Measurements from ENCODE around the gene LRRC53. TPM values are rescaled to one million over a fixed set of nuclear protein-coding genes. Genes with fewer than 3 reads are reported as not detected.

The LRRC53 gene
- total and polyA plus RNA-seq, 9 donors: not detected

GRCh38 chr1:74426208-74426937, 86.0 kb downstream of the LRRC53 start:
- intact Hi-C loops (cut with DNase I): no loop called here
- H3K4me1 ChIP-seq (ENCODE audit: insufficient read depth): peaks cover 4% of the 10 kb centered on the region
- H3K27ac ChIP-seq: peak overlapping the region in 1 of 2 donors; percentile 29
- no peak for TF ChIP-seq EP300 (IDR thresholded peaks at IDR 0.05)
- TF ChIP-seq POLR2A (IDR thresholded peaks at IDR 0.05): no peak
- TF ChIP-seq, protein P1, sequence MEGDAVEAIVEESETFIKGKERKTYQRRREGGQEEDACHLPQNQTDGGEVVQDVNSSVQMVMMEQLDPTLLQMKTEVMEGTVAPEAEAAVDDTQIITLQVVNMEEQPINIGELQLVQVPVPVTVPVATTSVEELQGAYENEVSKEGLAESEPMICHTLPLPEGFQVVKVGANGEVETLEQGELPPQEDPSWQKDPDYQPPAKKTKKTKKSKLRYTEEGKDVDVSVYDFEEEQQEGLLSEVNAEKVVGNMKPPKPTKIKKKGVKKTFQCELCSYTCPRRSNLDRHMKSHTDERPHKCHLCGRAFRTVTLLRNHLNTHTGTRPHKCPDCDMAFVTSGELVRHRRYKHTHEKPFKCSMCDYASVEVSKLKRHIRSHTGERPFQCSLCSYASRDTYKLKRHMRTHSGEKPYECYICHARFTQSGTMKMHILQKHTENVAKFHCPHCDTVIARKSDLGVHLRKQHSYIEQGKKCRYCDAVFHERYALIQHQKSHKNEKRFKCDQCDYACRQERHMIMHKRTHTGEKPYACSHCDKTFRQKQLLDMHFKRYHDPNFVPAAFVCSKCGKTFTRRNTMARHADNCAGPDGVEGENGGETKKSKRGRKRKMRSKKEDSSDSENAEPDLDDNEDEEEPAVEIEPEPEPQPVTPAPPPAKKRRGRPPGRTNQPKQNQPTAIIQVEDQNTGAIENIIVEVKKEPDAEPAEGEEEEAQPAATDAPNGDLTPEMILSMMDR (IDR thresholded peaks at IDR 0.05): no peak
- H3K36me3 ChIP-seq: no peaks in the 10 kb centered on the region
- no peak overlapping the region for H3K4me3 ChIP-seq
- H3K9me3 ChIP-seq: no peaks in the 10 kb centered on the region
- no peaks in the 10 kb centered on the region for H3K27me3 ChIP-seq
- WGBS, 3 donors: 9 to 19% (median 16%) methylated on average over 7 of the region's 7 CpGs
- no peak for DNase-seq

- TF ChIP-seq, protein P1 (IDR thresholded peaks at IDR 0.05): no peak
- TF ChIP-seq POLR2A (IDR thresholded peaks at IDR 0.05) (no peak), EP300 (IDR thresholded peaks at IDR 0.05) (no peak)
- Histone ChIP-seq H3K9me3 (no peaks in the 10 kb centered on the region), H3K27ac (no peak overlapping the region), H3K4me1 (ENCODE audit: insufficient read depth) (peaks cover 4% of the 10 kb centered on the region), H3K4me3 (no peak overlapping the region), H3K36me3 (no peaks in the 10 kb centered on the region), H3K27me3 (no peaks in the 10 kb centered on the region)
- 8 to 18% (median 13%) methylated on average over 6 of the region's 6 CpGs for WGBS, 3 donors
- intact Hi-C loops (cut with DNase I): no loop called here
- DNase-seq: no peak
Measured at GRCh38 chr1:74425676-74426075, 86.7 kb downstream of the LRRC53 start.

- Histone ChIP-seq H3K4me3 (no peak overlapping the region), H3K27ac (no peak overlapping the region), H3K4me1 (ENCODE audit: insufficient read depth) (peaks cover 4% of the 10 kb centered on the region), H3K36me3 (no peaks in the 10 kb centered on the region), H3K27me3 (no peaks in the 10 kb centered on the region), H3K9me3 (no peaks in the 10 kb centered on the region)
- DNase-seq: no peak
- TF ChIP-seq, protein P1 (IDR thresholded peaks at IDR 0.05): no peak
- TF ChIP-seq POLR2A (IDR thresholded peaks at IDR 0.05): no peak
- intact Hi-C loops (cut with DNase I): no loop called here
- 91 to 97% (median 92%) methylated on average over 2 of the region's 2 CpGs for WGBS, 3 donors
Measured at GRCh38 chr1:74423471-74423870, 88.9 kb downstream of the LRRC53 start.

DNA sequence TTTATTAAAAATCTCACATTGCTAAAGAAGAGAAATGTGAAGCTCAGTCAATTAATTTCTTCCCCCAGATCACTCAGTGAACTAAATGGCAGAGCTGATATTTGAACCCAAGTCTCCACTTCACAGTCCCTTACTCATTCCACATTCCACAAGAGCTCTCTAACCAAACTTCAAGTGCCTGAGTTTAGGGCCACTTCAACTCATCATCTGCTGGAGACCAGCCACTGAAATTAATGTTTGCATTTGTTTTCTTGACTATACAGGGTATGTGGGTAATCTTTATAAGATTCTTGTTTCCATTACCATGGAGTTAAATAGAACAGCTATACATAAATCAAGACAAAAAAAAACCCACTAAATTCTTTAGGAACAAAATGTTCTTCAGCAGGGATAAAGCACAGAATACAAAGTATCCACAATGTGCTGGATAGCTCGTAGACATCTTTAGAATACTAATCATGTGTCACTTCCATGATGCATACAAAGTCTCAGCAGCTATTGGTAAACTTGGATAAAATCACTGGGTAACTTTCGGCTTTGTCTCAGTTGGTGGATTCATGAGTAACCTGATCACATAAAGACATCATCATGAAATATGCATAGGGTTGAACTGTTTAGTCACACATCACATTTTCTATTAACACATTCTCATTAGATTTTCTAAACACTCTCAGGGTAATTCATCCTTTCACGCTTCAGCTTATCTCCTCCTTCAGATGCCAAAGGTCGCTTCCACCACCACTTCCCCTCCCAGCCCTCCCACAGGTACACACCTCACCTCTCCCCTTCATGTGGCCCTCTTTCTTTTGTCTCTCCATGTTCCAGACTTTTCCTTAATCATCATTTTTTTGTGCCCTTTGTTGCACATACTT, 89.8 kb downstream of the LRRC53 start:
- intact Hi-C loops (cut with DNase I): no loop called here
- Histone ChIP-seq H3K9me3 (no peaks in the 10 kb centered on the region), H3K27ac (no peak overlapping the region), H3K4me1 (ENCODE audit: insufficient read depth) (peaks cover 4% of the 10 kb centered on the region), H3K36me3 (no peaks in the 10 kb centered on the region), H3K4me3 (no peak overlapping the region), H3K27me3 (no peaks in the 10 kb centered on the region)
- 87 to 93% (median 89%) methylated on average over 4 of the region's 4 CpGs for WGBS, 3 donors
- TF ChIP-seq EP300 (IDR thresholded peaks at IDR 0.05): no peak
- TF ChIP-seq POLR2A (IDR thresholded peaks at IDR 0.05): no peak
- TF ChIP-seq, protein P1 (IDR thresholded peaks at IDR 0.05): no peak
- DNase-seq: no peak
